Stimulated activated CD4-positive, alpha-beta T cell treated with anti-CD3 and anti-CD28 coated beads, Interleukin-15, amount 100 ng/mL, for 48 hours (primary cell): ENCODE measurements around the gene CBY3.
"Not testable (repeated sequence)": the region's sequence is repeated elsewhere in the genome, so short reads cannot be mapped to it uniquely, and the experiment has no call there.

Experiments used
- DNase-seq, 2 donors: peaks; one replicate each; pipeline ENCODE4 v3.0.0-alpha.2; 2020; ENCODE audit warnings: low read depth in 2 of 2

CBY3 gene

GRCh38 chr5:179680780-179681401 lies at the start of gene CBY3:
Gene CBY3, minus strand, starts transcription at chr5:179681034. Its CDS starts 116 bp downstream, at chr5:179680918.
- no peak for DNase-seq

GRCh38 chr5:179730356-179730755 lies 49.5 kb upstream of the CBY3 start:
- no peak for DNase-seq

GRCh38 chr5:179729727-179730126 lies 48.9 kb upstream of the CBY3 start:
- DNase-seq, result no peak

GRCh38 chr5:179729303-179729702 lies 48.5 kb upstream of the CBY3 start:
- no peak for DNase-seq

GRCh38 chr5:179727106-179727505 lies 46.3 kb upstream of the CBY3 start:
- no peak for DNase-seq

GRCh38 chr5:179724163-179724562 lies 43.3 kb upstream of the CBY3 start:
- DNase-seq, result no peak

- DNase-seq, result no peak
These were observed 39.4 kb upstream of the CBY3 start for GRCh38 chr5:179720222-179720621.

GRCh38 chr5:179716286-179716685 lies 35.5 kb upstream of the CBY3 start:
- no peak for DNase-seq

- no peak for DNase-seq
These were observed 19.6 kb upstream of the CBY3 start for GRCh38 chr5:179700401-179700918.

- DNase-seq, result peak; percentile 40 to 43
These were observed 18.9 kb upstream of the CBY3 start for GRCh38 chr5:179699616-179700237.

GRCh38 chr5:179698935-179699615 lies 18.2 kb upstream of the CBY3 start, which contains the start of gene CANX:
Gene CANX, plus strand, starts transcription at chr5:179698967. Its CDS starts 6,715 bp downstream, at chr5:179705682.
- DNase-seq, result no peak

GRCh38 chr5:179697993-179698934 lies 17.4 kb upstream of the CBY3 start:
- DNase-seq, result peak; percentile 98 to 99

- not testable (repeated sequence) for DNase-seq
These were observed 16.7 kb upstream of the CBY3 start for GRCh38 chr5:179697543-179697942.

- no peak for DNase-seq
These were observed 16.3 kb upstream of the CBY3 start for GRCh38 chr5:179697108-179697507.

- DNase-seq, result no peak
These were observed 15.8 kb upstream of the CBY3 start for GRCh38 chr5:179696603-179697002.

- DNase-seq, result no peak
These were observed 13.7 kb upstream of the CBY3 start for GRCh38 chr5:179694561-179694960.

- not testable (repeated sequence) for DNase-seq
These were observed 8.4 kb upstream of the CBY3 start for GRCh38 chr5:179689212-179689611.

GRCh38 chr5:179680014-179680779 lies 637 bp downstream of the CBY3 start:
- DNase-seq, result no peak

- peak; percentile 48 to 64 for DNase-seq
These were observed 1.7 kb downstream of the CBY3 start for GRCh38 chr5:179679014-179679674.
